KMS-11 (cell line): Measurements from ENCODE around the gene LCA5L.

Source experiments
- H2AFZ ChIP-seq: fragments of 200-600 bp; sonication (generic); 2 replicates; pipeline ENCODE4 v1.6.1; 2016; ENCODE audit warnings: antibody characterized with exemption, mixed run types, low read depth
- H3K27ac ChIP-seq: fragments of 200-600 bp; sonication (generic); 2 replicates; pipeline ENCODE4 v1.6.1; 2016; ENCODE audit warnings: mild to moderate bottlenecking, mixed run types
- H3K27me3 ChIP-seq: fragments of 200-600 bp; sonication (generic); 2 replicates; pipeline ENCODE4 v1.6.1; 2017; ENCODE audit warnings: mild to moderate bottlenecking, low read depth, mixed run types, moderate library complexity; ENCODE audit not compliant: insufficient read depth
- H3K36me3 ChIP-seq: fragments of 200-600 bp; sonication (generic); 2 replicates; pipeline ENCODE4 v1.6.1; 2017; ENCODE audit warnings: mild to moderate bottlenecking, mixed run types; ENCODE audit not compliant: insufficient read depth
- H3K4me1 ChIP-seq: fragments of 200-600 bp; sonication (generic); 2 replicates; pipeline ENCODE4 v1.6.1; 2016; ENCODE audit warnings: mild to moderate bottlenecking, low read depth, mixed run types; ENCODE audit not compliant: poor library complexity, severe bottlenecking
- H3K4me2 ChIP-seq: fragments of 200-600 bp; sonication (generic); 2 replicates; pipeline ENCODE4 v1.7.0; 2016; ENCODE audit warnings: mild to moderate bottlenecking, mixed run types
- H3K4me3 ChIP-seq: fragments of 200-600 bp; sonication (generic); IDR thresholded peaks from 2 replicates; pipeline ENCODE4 v1.6.1; 2017; ENCODE audit warnings: low read depth, low read length, mixed read lengths; ENCODE audit not compliant: insufficient read depth
- H3K79me2 ChIP-seq: fragments of 200-600 bp; sonication (generic); 2 replicates; pipeline ENCODE4 v1.6.1; 2016; ENCODE audit warnings: low read depth, mixed run types; ENCODE audit not compliant: insufficient read depth
- H3K9ac ChIP-seq: fragments of 200-600 bp; sonication (generic); 2 replicates; pipeline ENCODE4 v1.6.1; 2016; ENCODE audit warnings: mild to moderate bottlenecking, mixed run types
- H4K20me1 ChIP-seq: fragments of 200-600 bp; sonication (generic); 2 replicates; pipeline ENCODE4 v1.6.1; 2016; ENCODE audit warnings: mild to moderate bottlenecking, mixed run types; ENCODE audit not compliant: insufficient read depth
- TF ChIP-seq, protein P1 (sequence below): fragments of 200-600 bp; sonication (generic); conservative IDR thresholded peaks from 2 replicates; pipeline ENCODE4 v1.6.1; 2017; ENCODE audit warnings: low read depth, mild to moderate bottlenecking, antibody characterized with exemption, low read length, moderate library complexity, mixed read lengths

LCA5L gene

DNA sequence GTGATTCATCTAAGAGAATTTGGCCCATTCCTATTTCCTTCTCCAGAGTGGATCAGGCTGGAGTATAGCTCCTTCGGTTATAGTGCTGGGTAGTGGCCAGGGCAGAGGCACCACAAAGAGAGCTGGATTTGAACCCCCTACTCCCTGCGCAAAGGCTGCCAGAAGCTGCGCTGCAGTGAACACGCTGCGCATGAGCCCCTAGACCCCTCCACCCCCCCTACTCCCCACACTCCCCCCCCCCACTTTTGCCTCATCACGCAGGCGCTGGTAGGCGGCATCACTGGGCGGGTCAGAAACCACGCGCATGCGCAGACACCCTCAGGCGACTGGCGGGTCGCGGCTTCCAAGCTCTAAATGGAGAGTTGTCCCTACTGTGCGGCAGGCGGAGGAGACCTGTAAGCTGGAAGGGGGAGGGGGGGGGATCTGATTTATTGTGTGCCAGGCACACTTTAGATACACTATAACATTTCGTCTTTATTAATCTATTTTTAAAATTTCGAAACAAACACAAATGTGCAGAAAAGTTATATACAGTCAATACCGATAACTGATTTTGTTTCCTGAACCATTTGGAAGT, 58.0 kb downstream of the LCA5L start:
- Histone ChIP-seq H3K4me2 (peak overlapping the region; percentile 77), H3K79me2 (peaks cover 4% of the 10 kb centered on the region; the same call in 1 of the 2 replicates), H3K9ac (peak overlapping the region; percentile 34; the same call in 1 of the 2 replicates), H2AFZ (peak overlapping the region; percentile 52; the same call in 1 of the 2 replicates), H4K20me1 (no peaks in the 10 kb centered on the region), H3K27ac (peak overlapping the region; percentile 45; the same call in 1 of the 2 replicates), H3K27me3 (no peaks in the 10 kb centered on the region), H3K4me1 (no peaks in the 10 kb centered on the region), H3K4me3 (no peak overlapping the region), H3K36me3 (no peaks in the 10 kb centered on the region)
- TF ChIP-seq, protein P1, sequence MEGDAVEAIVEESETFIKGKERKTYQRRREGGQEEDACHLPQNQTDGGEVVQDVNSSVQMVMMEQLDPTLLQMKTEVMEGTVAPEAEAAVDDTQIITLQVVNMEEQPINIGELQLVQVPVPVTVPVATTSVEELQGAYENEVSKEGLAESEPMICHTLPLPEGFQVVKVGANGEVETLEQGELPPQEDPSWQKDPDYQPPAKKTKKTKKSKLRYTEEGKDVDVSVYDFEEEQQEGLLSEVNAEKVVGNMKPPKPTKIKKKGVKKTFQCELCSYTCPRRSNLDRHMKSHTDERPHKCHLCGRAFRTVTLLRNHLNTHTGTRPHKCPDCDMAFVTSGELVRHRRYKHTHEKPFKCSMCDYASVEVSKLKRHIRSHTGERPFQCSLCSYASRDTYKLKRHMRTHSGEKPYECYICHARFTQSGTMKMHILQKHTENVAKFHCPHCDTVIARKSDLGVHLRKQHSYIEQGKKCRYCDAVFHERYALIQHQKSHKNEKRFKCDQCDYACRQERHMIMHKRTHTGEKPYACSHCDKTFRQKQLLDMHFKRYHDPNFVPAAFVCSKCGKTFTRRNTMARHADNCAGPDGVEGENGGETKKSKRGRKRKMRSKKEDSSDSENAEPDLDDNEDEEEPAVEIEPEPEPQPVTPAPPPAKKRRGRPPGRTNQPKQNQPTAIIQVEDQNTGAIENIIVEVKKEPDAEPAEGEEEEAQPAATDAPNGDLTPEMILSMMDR, result no peak

GRCh38 chr21:39386899-39387298, 58.7 kb downstream of the LCA5L start:
- Histone ChIP-seq H3K36me3 (no peaks in the 10 kb centered on the region), H4K20me1 (no peaks in the 10 kb centered on the region), H3K9ac (no peak overlapping the region), H3K79me2 (peaks cover 9% of the 10 kb centered on the region; the same call in 1 of the 2 replicates), H3K27ac (no peak overlapping the region), H3K4me3 (no peak overlapping the region), H3K27me3 (no peaks in the 10 kb centered on the region), H3K4me2 (peak overlapping the region; percentile 34), H3K4me1 (no peaks in the 10 kb centered on the region), H2AFZ (peak overlapping the region; percentile 39; the same call in 1 of the 2 replicates)
- TF ChIP-seq, protein P1, result no peak

- H2AFZ ChIP-seq, result no peak overlapping the region
- H3K4me3 ChIP-seq, result no peak overlapping the region
- H3K9ac ChIP-seq, result no peak overlapping the region
These were observed 59.4 kb downstream of the LCA5L start for GRCh38 chr21:39386194-39386593.

GRCh38 chr21:39385299-39386145, 60.1 kb downstream of the LCA5L start:
- Histone ChIP-seq H3K79me2 (peaks cover 17% of the 10 kb centered on the region; the same call in 1 of the 2 replicates), H3K27ac (no peak overlapping the region), H3K4me2 (no peak overlapping the region), H3K36me3 (no peaks in the 10 kb centered on the region), H3K4me1 (peaks cover 8% of the 10 kb centered on the region), H3K4me3 (no peak overlapping the region), H3K27me3 (no peaks in the 10 kb centered on the region), H2AFZ (no peak overlapping the region), H4K20me1 (no peaks in the 10 kb centered on the region), H3K9ac (no peak overlapping the region)
- TF ChIP-seq, protein P1, result no peak

More at GRCh38 chr21:39386194-39386593, 59.4 kb downstream of the LCA5L start:
- peaks cover 5% of the 10 kb centered on the region for H3K4me1 ChIP-seq
- H3K27me3 ChIP-seq, result no peaks in the 10 kb centered on the region
- H3K27ac ChIP-seq, result no peak overlapping the region
- H3K4me2 ChIP-seq, result no peak overlapping the region
- H3K36me3 ChIP-seq, result no peaks in the 10 kb centered on the region
- H3K79me2 ChIP-seq, result peaks cover 13% of the 10 kb centered on the region; the same call in 1 of the 2 replicates
- TF ChIP-seq, protein P1, result no peak
- H4K20me1 ChIP-seq, result no peaks in the 10 kb centered on the region
